Activated CD4-positive, alpha-beta T cell treated with anti-CD3 and anti-CD28 coated beads, Interleukin-2, amount 50 U/mL, for 1 hour (primary cell): ENCODE data around the gene PSMA6.
"Not testable (repeated sequence)": the region's sequence is repeated elsewhere in the genome, so short reads cannot be mapped to it uniquely, and the experiment has no call there.

Experiments used
- DNase-seq: peaks from one replicate; pipeline ENCODE4 v3.0.0-alpha.2; 2020

Gene PSMA6

DNA sequence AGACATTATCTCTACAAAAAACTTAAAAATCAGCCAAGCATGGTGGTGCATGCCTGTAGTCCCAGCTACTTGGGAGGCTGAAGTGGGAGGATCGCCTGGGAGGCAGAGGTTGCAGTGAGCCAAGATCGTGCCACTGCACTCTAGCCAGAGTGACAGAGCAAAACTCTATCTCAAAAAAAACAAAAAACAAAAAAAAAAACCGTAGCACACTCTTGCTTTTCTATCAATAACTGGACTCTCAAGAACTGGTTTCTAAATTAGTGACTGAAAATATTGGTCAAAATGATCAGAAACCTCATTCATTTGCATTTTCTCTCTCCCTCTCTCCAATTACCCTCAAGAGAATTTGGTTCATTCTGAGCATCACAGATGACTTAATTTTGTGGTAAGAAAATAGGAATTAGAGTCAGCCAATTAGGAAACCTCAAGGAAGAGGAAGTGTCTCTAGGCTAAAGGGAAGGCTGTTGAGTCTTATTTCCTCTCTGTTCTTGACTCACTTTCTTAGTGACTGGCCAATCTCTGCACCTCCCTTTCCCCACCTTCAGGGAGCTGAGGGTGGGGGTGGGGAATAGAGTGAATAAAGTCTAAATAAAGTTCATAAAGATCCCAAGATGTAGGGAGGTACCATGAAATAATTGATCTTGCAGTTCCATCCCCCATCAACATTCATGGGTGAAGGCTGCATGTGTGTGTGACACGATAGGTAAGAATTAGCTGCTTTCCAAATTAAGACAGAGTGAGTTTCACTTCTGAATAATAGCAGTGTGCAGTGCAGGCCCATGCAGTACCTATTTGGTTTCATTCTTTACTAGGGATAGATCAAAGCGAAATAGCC, 6.8 kb upstream of the PSMA6 start:
- DNase-seq = no peak

DNA sequence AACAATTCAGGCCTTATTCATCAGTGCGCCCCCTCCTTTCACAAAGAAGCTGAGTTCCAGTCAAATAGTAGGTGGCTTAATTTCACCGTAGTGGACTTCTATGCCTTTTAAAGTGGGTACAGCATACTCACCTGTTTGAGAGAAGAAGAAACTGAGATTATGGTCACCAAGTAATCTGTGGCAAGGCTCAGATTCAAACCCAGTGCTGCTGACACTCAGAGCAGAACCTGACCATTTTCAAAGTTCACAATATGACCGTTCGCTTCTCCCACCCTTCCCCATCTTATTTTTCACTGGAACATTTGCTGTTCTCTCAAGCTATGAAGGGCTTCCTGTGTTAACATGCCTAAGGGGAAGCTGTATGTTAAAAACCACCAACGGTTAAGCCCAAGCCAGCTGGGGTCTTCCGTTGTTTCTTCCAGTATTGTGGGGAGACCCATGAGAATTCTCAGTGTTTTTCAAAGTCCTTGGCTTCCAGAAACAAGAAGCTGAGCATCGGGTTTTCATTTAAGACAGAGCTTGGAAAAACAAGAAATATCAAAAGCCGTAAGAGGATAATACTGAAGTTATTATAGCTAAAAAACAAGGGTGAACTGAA, 6.1 kb upstream of the PSMA6 start:
- no peak for DNase-seq

DNA sequence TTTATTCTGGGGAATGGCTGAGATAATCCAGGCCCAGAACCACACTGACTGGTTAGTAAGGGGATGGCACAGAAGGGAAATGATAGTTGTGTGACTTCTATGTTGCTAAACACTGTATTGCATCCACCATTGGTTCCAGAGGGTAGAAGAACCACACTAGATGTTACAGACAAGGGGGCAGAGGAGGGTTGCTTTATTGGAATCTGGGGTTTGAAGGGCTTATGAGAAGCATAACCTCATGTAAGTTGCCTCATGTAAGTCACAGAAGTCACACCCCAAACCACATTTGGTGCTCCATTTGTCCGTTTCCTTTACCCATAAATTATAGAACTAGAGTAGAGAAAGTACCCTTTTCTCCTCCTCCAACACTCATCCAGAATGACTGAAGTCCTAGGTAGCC, 5.5 kb upstream of the PSMA6 start:
- no peak for DNase-seq

DNA sequence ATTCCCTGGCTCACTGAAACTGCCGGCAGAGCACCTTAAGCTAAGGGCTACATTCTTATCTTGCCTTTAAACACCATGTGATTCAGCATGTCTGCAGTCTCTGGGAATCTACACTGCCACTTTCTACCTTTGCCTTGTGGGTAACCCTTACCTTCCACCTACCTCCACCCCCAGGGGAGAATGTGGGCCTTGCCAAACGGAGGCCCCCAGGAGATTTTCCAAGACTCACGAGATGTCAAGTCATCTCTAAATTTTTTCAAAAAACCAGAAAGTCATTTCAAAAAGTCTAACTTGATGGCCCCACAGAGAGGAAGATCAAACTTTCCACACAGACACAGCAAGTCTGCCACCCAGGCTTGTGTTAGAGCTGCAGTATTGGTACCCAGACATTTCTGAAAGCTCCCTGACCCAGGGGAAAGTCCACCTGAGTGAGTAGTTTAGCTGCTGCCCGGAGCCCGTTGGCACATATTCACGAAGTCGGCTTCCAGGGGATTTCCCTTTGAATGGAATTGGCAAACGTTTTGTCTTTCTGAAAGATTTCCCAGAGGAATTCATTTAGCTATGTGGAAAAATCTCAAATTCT, 4.7 kb upstream of the PSMA6 start:
- no peak for DNase-seq

GRCh38 chr14:35289623-35290022, 2.6 kb upstream of the PSMA6 start:
- no peak for DNase-seq

DNA sequence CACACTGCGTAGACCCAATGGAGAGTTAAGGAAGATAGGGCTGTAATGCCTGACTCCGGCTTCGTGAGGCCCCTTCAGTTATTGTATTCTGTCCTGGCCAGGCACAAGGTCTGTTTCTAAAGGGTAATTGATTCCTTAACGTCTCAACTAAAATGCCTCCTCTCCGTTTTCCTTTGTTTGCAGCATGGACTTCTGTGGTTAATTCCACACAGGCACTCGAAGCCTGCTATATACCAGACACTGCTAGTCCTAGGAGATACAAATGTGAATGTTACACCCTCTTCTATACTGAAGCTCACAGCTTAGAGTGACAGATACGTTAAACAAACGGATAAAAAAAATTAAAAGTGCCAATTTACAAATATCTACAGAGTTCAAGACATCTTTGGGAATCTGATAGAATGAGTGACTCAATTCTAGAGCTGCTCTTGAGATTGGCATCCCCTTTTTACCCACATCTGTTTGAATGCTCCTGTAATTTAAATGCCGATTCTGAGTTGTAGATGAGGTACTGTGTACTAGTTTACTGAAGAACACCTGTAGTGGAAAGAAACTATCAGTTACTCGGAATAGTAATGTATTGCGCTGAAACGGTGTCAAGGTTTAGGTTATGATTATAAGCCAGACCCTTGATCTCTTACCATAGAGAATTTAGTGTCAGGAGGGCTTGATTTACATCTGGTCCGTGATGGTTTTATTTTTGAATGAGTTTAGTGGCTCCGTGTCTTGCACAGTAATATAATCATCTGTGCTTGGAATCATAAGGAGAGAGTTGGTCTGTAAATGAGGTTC, 784 bp downstream of the PSMA6 start:
- no peak for DNase-seq

- no peak for DNase-seq
Observed at GRCh38 chr14:35295845-35296161, 3.6 kb downstream of the PSMA6 start.

GRCh38 chr14:35296545-35296944, 4.4 kb downstream of the PSMA6 start:
- no peak for DNase-seq

GRCh38 chr14:35297706-35298105, 5.5 kb downstream of the PSMA6 start:
- DNase-seq = no peak

DNA sequence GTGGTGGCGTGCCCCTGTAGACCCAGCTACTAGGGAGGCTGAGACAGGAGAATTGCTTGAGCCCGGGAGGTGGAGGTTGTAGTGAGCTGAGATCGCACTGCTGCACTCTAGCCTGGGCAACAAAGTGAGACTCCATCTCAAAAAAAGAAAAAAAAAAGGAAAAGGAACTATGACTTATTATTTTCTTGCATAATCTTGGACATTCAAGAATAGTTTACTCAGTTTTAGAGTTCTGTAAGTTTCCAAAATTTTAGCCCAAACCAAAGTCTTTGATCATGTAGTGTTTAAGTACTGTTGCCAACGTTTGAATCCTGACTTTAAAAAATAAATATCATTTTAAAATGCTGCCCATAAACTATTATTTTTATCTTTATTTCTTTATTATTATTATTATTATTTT, 6.2 kb downstream of the PSMA6 start:
- no peak for DNase-seq

- no peak for DNase-seq
Observed at GRCh38 chr14:35299708-35300107, 7.5 kb downstream of the PSMA6 start.

DNA sequence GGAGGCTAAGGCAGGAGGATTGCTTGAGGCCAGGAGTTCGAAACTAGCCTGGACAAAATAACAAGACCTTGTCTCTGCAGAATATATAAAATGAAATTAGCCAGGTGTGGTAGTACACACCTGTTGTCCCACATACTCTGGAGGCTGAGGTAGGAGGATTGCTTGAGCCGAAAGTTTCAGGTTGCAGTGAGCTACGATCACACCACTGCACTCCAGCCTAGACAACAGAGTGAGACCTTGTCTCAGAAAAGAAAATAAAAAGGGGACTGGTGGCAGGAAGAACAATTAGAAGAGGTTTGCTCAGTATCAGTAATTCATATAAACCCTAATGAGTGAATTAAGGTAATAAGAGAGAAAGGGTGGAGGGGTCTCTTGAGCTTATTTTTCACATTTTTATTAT, 8.0 kb downstream of the PSMA6 start:
- no peak for DNase-seq

- DNase-seq = not testable (repeated sequence)
Observed at GRCh38 chr14:35301334-35301733, 9.2 kb downstream of the PSMA6 start.

- DNase-seq = no peak
Observed at GRCh38 chr14:35301735-35302528, 9.8 kb downstream of the PSMA6 start.

DNA sequence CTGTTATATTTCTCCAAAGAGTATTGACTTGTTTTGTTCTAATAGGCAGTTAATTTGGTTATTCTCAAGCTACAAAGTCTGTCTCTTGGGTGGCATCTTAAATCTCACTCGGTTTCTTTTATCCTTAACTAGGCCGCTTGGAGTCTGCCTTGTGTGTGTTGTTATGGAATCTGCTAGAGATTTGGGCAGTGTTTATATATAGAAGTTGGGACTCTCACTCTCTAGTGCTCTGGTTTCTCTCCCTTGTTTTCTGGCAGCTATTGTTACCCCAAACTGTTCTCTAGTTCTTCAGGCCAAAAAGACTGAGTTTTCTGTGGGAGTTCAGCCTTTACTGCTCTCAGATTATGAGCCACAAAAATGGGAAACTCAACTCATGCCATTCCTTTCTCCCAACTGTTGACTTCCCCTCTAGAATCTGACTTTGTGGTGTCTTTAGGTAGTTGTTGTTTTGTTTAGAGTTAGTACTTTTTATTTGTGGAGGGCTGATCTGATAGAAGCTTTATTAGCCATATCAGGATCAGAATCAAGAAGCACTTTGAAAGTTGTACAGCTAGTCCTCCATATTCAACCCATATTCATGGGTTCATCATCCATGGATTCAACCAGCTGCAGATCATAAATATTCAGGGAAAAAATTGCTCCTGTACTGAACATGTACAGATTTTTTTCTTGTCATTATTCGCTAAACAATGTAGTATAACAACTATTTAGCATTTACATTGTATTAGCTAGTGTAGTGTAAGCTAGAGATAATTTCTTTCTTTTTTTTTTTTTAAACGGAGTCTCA, 11.2 kb downstream of the PSMA6 start:
- DNase-seq = no peak

- no peak for DNase-seq
Observed at GRCh38 chr14:35304812-35305462, 12.8 kb downstream of the PSMA6 start.

GRCh38 chr14:35305633-35306032, 13.5 kb downstream of the PSMA6 start:
- DNase-seq = no peak

GRCh38 chr14:35306114-35306513, 13.9 kb downstream of the PSMA6 start:
- no peak for DNase-seq

DNA sequence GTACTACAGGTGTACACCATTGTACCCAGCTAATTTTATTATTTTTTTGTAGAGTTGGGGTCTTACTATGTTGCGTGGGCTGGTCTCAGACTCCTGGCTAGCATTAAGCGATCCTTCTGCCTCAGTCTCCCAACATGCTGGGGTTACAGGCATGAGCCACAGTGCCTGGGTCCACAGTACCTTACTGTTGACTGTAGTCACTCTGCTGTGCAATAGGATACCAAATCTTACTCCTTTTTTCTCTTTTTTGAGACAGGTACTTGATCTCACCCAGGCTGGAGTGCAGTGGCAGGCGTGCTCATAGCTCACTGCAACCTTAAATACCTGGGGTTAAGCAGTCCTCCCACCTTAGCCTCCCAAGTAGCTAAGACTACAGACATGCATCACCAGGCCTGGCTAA, 25.6 kb downstream of the PSMA6 start:
- no peak for DNase-seq

DNA sequence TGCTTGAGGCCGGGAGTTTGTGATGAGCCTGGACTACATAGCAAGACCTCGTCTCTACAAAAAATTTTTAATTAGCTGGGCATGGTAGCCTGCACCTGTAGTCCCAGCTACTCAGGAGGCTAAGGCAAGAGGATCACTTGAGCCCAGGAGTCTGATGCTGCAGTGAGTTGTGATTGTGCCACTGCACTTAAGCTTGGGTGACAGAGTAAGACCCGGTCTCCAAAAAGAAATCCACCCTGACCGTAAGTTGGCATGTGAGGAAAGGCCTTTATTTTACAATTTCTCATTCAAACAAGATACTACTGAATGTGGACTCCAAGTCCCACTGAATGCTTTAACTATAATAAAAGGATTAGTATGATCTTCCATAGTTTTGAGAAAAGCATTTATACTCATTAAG, 27.3 kb downstream of the PSMA6 start:
- no peak for DNase-seq

DNA sequence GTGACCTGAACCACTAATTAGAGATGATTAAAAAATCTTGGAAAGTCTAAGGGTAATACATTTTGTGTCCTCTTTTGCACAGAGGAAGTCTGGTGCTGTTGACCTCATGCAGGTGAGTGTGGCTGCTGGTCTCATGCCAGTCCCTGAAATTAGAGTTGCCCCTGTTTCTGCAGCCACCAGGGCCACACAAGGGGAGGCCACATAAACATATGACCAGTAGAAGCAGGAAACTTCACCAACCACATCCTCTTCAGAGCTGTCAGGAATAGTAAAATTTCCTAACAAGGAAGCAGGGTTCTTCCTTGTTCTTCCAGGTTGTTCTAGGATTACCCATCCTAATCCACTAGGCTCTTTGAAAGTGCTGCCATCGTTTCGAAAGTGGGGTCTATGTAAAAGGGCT, 28.3 kb downstream of the PSMA6 start:
- no peak for DNase-seq

GRCh38 chr14:35326375-35326774, 34.2 kb downstream of the PSMA6 start:
- no peak for DNase-seq
